Kasumi-1 (cell line): ENCODE data around the gene CFAP52.
"Not testable (repeated sequence)": the region's sequence is repeated elsewhere in the genome, so short reads cannot be mapped to it uniquely, and the experiment has no call there.

Experiments
- DNase-seq, 2 experiments: peaks; one replicate each; lab custom pipeline; 2025; lab: John Stamatoyannopoulos, UW

CFAP52 gene

GRCh38 chr17:9576521-9577372 is at the start of gene CFAP52:
Gene CFAP52, plus strand, starts transcription at chr17:9576642. Its CDS starts 54 bp downstream, at chr17:9576696.
- peak; percentile 56 to 64 for DNase-seq

GRCh38 chr17:9527788-9528187 is 48.7 kb upstream of the CFAP52 start:
- no peak for DNase-seq

GRCh38 chr17:9529033-9529700 is 47.3 kb upstream of the CFAP52 start:
- DNase-seq = peak; percentile 13 to 31

- no peak for DNase-seq
Measured at GRCh38 chr17:9531034-9531433, 45.4 kb upstream of the CFAP52 start.

- no peak for DNase-seq
Measured at GRCh38 chr17:9532715-9533114, 43.7 kb upstream of the CFAP52 start.

GRCh38 chr17:9533441-9533840 is 43.0 kb upstream of the CFAP52 start:
- DNase-seq = no peak

GRCh38 chr17:9536061-9536460 is 40.4 kb upstream of the CFAP52 start:
- DNase-seq = no peak

- DNase-seq = no peak
Measured at GRCh38 chr17:9537177-9537776, 39.2 kb upstream of the CFAP52 start.

- DNase-seq = no peak
Measured at GRCh38 chr17:9538626-9539025, 37.8 kb upstream of the CFAP52 start.

GRCh38 chr17:9541718-9542117 is 34.7 kb upstream of the CFAP52 start:
- no peak for DNase-seq

GRCh38 chr17:9544221-9544620 is 32.2 kb upstream of the CFAP52 start:
- DNase-seq = no peak

GRCh38 chr17:9549215-9549614 is 27.2 kb upstream of the CFAP52 start:
- DNase-seq = no peak

GRCh38 chr17:9553181-9553580 is 23.3 kb upstream of the CFAP52 start:
- no peak for DNase-seq

GRCh38 chr17:9553596-9553995 is 22.8 kb upstream of the CFAP52 start:
- DNase-seq = no peak

GRCh38 chr17:9554715-9555114 is 21.7 kb upstream of the CFAP52 start:
- DNase-seq = peak; percentile 3 to 22

GRCh38 chr17:9557161-9557755 is 19.2 kb upstream of the CFAP52 start:
- no peak for DNase-seq

GRCh38 chr17:9557857-9558256 is 18.6 kb upstream of the CFAP52 start:
- DNase-seq = no peak

GRCh38 chr17:9564104-9564503 is 12.3 kb upstream of the CFAP52 start:
- no peak for DNase-seq

- DNase-seq = no peak
Measured at GRCh38 chr17:9566067-9566466, 10.4 kb upstream of the CFAP52 start.

- DNase-seq = not testable (repeated sequence)
Measured at GRCh38 chr17:9566739-9567138, 9.7 kb upstream of the CFAP52 start.

GRCh38 chr17:9568004-9568403 is 8.4 kb upstream of the CFAP52 start:
- DNase-seq = no peak

- no peak for DNase-seq
Measured at GRCh38 chr17:9568957-9569588, 7.4 kb upstream of the CFAP52 start.
